Measurements from ENCODE around the gene FLRT1.

The FLRT1 gene

GRCh38 chr11:64059339-64060140 is 23.8 kb downstream of the FLRT1 start:
- Mint-ChIP-seq H3K27ac (no peak overlapping the region), H3K9me3 (no peaks in the 10 kb centered on the region), H3K36me3 (no peaks in the 10 kb centered on the region), H3K4me3 (no peak overlapping the region), H3K4me1 (peaks cover 16% of the 10 kb centered on the region)
- no peak for ATAC-seq
- DNase-seq (ENCODE audit: low spot score in 2 of 2): no peak

- ATAC-seq: no peak
- Mint-ChIP-seq H3K36me3 (no peaks in the 10 kb centered on the region), H3K4me3 (peak overlapping the region; percentile 62), H3K9me3 (no peaks in the 10 kb centered on the region), H3K27ac (no peak overlapping the region), H3K4me1 (peaks cover 20% of the 10 kb centered on the region)
- DNase-seq (ENCODE audit: low spot score in 2 of 2): no peak
These were observed 24.6 kb downstream of the FLRT1 start for GRCh38 chr11:64060263-64060860.

GRCh38 chr11:64060861-64061444 is 25.2 kb downstream of the FLRT1 start:
- Mint-ChIP-seq H3K27ac (no peak overlapping the region), H3K36me3 (no peaks in the 10 kb centered on the region), H3K9me3 (no peaks in the 10 kb centered on the region), H3K4me1 (peaks cover 20% of the 10 kb centered on the region), H3K4me3 (peak overlapping the region; percentile 62)
- DNase-seq (ENCODE audit: low spot score in 2 of 2): peak; percentile 34 to 72
- peak; percentile 78 for ATAC-seq

- Mint-ChIP-seq H3K27ac (no peak overlapping the region), H3K9me3 (no peaks in the 10 kb centered on the region), H3K4me1 (peaks cover 20% of the 10 kb centered on the region), H3K36me3 (no peaks in the 10 kb centered on the region), H3K4me3 (peak overlapping the region; percentile 62)
- DNase-seq (ENCODE audit: low spot score in 2 of 2): no peak
- ATAC-seq: no peak
These were observed 26.7 kb downstream of the FLRT1 start for GRCh38 chr11:64062185-64063039.

- Mint-ChIP-seq H3K27ac (no peak overlapping the region), H3K4me3 (no peak overlapping the region), H3K9me3 (no peaks in the 10 kb centered on the region), H3K4me1 (peaks cover 20% of the 10 kb centered on the region), H3K36me3 (no peaks in the 10 kb centered on the region)
- ATAC-seq: no peak
- DNase-seq (ENCODE audit: low spot score in 2 of 2): no peak
These were observed 28.0 kb downstream of the FLRT1 start for GRCh38 chr11:64063777-64064176.

- H3K4me1 Mint-ChIP-seq: peaks cover 20% of the 10 kb centered on the region
- no peaks in the 10 kb centered on the region for H3K36me3 Mint-ChIP-seq
- DNase-seq (ENCODE audit: low spot score in 2 of 2) (no peak), ATAC-seq (no peak)
- H3K27ac Mint-ChIP-seq: no peak overlapping the region
- no peak overlapping the region for H3K4me3 Mint-ChIP-seq
- H3K9me3 Mint-ChIP-seq: no peaks in the 10 kb centered on the region
These were observed 28.8 kb downstream of the FLRT1 start for GRCh38 chr11:64064374-64065140.

- ATAC-seq (no peak), DNase-seq (ENCODE audit: low spot score in 2 of 2) (no peak)
- no peak overlapping the region for H3K27ac Mint-ChIP-seq
- H3K9me3 Mint-ChIP-seq: no peaks in the 10 kb centered on the region
- no peaks in the 10 kb centered on the region for H3K36me3 Mint-ChIP-seq
- H3K4me3 Mint-ChIP-seq: no peak overlapping the region
- peaks cover 20% of the 10 kb centered on the region for H3K4me1 Mint-ChIP-seq
These were observed 29.4 kb downstream of the FLRT1 start for GRCh38 chr11:64065141-64065465.

GRCh38 chr11:64065712-64066111 is 30.0 kb downstream of the FLRT1 start:
- Mint-ChIP-seq H3K36me3 (no peaks in the 10 kb centered on the region), H3K4me1 (peaks cover 18% of the 10 kb centered on the region), H3K4me3 (no peak overlapping the region), H3K9me3 (no peaks in the 10 kb centered on the region), H3K27ac (no peak overlapping the region)
- ATAC-seq (no peak), DNase-seq (ENCODE audit: low spot score in 2 of 2) (no peak)

GRCh38 chr11:64067230-64067993 is 31.7 kb downstream of the FLRT1 start:
- Mint-ChIP-seq H3K27ac (no peak overlapping the region), H3K4me3 (no peak overlapping the region), H3K9me3 (no peaks in the 10 kb centered on the region), H3K4me1 (peaks cover 4% of the 10 kb centered on the region), H3K36me3 (no peaks in the 10 kb centered on the region)
- DNase-seq (ENCODE audit: low spot score in 2 of 2): no peak
- no peak for ATAC-seq

GRCh38 chr11:64068705-64069400 is 33.1 kb downstream of the FLRT1 start:
- no peaks in the 10 kb centered on the region for H3K36me3 Mint-ChIP-seq
- H3K4me3 Mint-ChIP-seq: no peak overlapping the region
- ATAC-seq: no peak
- no peak for DNase-seq (ENCODE audit: low spot score in 2 of 2)
- no peaks in the 10 kb centered on the region for H3K9me3 Mint-ChIP-seq
- no peak overlapping the region for H3K27ac Mint-ChIP-seq
- H3K4me1 Mint-ChIP-seq: peaks cover 5% of the 10 kb centered on the region

GRCh38 chr11:64069401-64070313 is 33.9 kb downstream of the FLRT1 start:
- Mint-ChIP-seq H3K36me3 (no peaks in the 10 kb centered on the region), H3K4me1 (peaks cover 11% of the 10 kb centered on the region), H3K4me3 (no peak overlapping the region), H3K27ac (no peak overlapping the region), H3K9me3 (no peaks in the 10 kb centered on the region)
- ATAC-seq: no peak
- no peak for DNase-seq (ENCODE audit: low spot score in 2 of 2)

GRCh38 chr11:64070314-64070681 is 34.6 kb downstream of the FLRT1 start:
- no peak for ATAC-seq
- no peaks in the 10 kb centered on the region for H3K9me3 Mint-ChIP-seq

GRCh38 chr11:64071849-64072248 is 36.1 kb downstream of the FLRT1 start:
- H3K27ac Mint-ChIP-seq: peak overlapping the region; percentile 48
- DNase-seq (ENCODE audit: low spot score in 2 of 2): no peak
- no peak overlapping the region for H3K4me3 Mint-ChIP-seq
- H3K4me1 Mint-ChIP-seq: peaks cover 8% of the 10 kb centered on the region
- no peak for ATAC-seq
- H3K36me3 Mint-ChIP-seq: no peaks in the 10 kb centered on the region
- no peaks in the 10 kb centered on the region for H3K9me3 Mint-ChIP-seq

More at GRCh38 chr11:64070314-64070681, 34.6 kb downstream of the FLRT1 start:
- peak overlapping the region; percentile 48 for H3K27ac Mint-ChIP-seq
- peaks cover 8% of the 10 kb centered on the region for H3K4me1 Mint-ChIP-seq
- no peak for DNase-seq (ENCODE audit: low spot score in 2 of 2)
- no peaks in the 10 kb centered on the region for H3K36me3 Mint-ChIP-seq
- H3K4me3 Mint-ChIP-seq: no peak overlapping the region
